HG03575 (cell line): ENCODE results near the gene SCAANT1.

Experiments used
- ATAC-seq: cut with Tn5 transposase; IDR thresholded peaks from one replicate; pipeline ENCODE4 v1.9.1; 2021; ENCODE audit not compliant: unreplicated experiment, insufficient number of reproducible peaks, low FRiP score; ENCODE audit errors: extremely low read depth

Gene SCAANT1

DNA sequence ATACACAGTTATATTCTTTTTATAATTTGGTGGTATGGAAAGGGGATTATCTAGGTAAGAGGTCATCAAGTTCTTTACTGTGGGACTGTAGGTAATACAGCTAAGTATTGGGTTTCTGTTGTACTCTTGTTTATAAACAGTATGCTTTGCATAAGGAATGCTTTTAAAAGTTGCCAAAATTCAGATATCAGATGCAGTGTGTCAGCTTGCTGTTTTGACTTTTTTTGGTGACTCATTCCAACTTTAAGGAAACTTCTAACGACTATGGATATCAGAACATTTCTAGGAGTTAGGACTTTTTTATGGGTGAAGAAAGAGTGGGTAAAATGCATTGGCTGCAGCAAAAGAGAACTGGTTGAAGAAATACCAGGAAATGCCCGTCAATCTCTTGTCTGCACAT is 2.8 kb downstream of the SCAANT1 start:
- ATAC-seq = no peak

DNA sequence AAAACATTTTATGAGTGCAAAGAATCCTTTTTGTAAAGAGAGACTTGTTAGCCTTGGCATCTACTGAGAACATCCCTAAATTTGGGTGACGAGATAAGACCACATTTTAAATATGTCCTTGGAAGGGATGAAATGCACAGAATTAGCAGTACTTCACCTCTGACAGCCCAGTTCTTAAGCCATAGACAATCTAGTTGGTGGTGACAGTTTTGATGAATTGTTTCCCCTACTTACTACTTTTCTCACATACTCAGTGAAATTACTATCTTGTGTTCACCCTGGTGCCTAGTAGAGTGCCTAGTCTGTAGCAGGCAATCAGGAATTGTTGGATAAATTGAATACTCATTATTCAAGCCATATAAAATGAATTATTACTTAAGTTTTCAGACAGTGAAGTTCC is 3.4 kb downstream of the SCAANT1 start:
- no peak for ATAC-seq

DNA sequence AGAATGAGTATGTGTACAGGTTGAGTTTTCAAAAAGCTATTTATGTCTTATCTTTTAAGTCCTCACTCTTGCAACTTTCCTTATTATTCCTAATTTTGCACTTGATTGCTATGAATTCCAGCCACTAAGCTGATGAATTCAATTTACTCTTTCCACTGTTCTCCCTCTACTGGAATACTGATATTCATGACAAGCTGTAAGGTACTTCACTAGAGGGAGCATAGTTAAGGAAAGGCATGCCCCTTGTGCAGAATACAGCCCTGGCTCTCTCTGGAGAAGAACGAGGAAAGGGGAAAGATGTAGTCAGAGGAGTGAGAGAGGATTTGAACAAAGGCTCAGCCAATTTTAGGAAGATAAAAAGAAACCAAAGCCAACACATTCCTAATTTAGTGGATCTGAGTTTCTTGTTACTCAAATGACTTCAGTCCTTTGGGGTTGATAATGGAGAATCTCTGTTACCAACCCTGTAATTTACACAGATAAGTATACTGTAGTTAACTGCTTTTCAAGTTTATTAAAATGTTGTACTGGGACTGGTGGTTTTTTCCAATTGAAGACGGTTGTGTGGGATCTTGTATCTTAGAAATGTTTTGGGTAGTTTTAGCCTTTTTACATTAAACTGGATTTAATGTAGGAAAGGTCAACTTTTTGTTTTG is 4.0 kb downstream of the SCAANT1 start:
- ATAC-seq = no peak

DNA sequence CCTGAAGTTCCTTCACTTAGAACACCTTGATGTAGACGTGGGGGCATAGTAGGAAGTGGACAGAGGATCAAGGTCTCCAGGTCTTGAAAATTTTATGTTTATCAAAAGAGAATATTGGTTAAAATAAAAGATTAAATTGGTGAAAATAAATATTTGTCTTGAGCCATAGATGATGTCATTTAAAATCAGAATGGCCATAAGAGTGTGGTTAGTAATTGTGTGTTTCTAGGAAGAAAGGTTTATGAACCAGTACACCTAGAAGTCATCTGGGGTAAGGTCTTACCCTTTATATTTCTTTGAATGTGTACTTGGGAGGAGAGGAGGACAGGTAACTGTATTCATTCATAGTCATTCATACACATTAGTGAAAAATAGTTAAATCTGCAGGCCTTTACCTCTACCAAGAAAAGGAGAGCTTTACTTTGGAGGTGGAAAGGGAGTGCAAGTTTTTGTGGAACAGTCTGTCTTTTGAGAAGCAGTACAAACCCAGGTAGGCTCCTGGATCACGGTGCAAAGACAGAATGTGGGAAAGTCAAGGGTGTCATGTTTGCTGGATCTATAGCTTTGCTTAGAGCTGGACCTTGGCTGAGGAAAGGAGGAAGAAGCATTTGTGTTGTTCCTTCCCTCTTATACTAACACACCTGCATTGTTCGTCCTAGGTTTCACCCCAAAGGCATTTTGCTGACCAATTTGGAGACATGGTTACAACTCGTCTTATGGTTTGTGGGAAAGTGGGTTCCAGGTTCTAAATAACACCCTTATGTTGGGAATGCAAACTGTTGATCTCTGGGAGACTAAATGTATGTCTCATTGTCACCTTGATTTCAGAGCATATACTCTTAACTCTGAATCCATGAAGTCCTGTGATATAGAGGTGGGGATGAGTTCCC is 6.2 kb downstream of the SCAANT1 start:
- ATAC-seq = no peak

- no peak for ATAC-seq
Measured at GRCh38 chr3:63900459-63900858, 11.7 kb downstream of the SCAANT1 start.

GRCh38 chr3:63900010-63900409 is 12.2 kb downstream of the SCAANT1 start:
- no peak for ATAC-seq

DNA sequence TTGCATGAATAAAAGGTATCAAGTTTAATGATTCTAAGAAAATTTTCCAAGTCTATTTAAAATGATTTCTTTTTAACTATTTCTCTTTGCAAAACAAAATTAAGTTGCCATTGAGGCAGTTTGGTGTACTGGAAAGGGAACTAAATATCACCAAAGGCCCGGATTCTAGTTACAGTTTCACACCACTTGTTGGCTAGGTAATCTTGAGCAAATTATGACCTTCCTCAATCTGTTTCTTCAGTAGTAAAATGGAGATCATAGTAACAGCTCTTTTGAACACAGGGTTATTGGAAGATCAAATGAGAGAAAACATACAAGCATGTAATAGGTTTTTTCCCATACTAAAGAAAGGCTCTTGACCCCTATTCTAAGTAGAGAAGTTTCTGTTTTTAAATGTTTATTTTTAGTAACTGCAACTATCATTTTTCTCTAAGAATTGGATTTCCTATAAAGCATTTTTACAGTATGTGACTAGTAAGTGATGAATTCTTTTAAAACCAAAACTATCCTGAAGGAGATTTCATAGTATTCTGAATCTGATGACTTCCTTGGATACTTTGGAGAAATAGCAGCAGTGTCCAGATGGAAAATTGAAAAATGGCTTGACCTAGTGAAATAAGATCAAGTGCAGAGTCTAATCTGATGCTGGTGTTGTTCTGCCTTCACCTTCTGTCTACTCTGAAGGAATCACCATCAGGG is 15.7 kb downstream of the SCAANT1 start:
- no peak for ATAC-seq

DNA sequence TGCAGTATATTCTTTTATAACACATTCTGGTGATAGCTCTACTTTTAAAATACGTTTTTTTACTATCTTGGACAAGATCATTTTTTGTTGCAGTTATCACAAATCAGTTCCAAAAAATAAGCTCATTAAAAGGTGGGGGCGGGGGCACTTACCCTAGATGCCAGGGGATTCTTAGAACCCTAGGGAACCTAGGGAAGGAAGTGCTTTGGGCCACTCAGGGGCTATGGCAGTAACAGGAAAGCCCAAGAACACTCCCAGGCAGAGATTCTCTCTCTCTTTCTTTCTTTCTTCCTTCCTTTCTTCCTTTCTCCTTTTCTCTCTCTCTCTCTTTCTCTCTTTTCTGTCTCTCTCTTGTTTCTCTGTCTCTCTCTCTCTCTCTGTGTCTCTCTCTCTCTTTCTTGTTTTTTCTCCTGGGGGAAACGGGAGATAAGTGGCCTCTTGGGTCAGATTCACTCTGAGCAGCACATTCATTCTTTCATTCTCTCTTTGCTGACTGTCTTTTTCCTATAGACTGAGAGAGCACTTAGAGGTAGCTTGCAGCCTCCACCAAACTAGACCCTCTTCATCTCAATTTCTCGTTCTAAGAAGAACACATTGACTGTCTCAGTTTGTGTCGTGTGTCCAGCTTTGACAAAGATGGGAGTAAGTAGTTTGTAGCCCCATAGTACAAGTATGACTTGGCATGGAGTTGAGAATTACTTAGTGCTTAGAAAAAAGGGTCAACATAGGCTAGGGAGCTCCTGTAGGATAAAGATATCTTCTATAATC is 16.6 kb downstream of the SCAANT1 start:
- ATAC-seq = no peak

DNA sequence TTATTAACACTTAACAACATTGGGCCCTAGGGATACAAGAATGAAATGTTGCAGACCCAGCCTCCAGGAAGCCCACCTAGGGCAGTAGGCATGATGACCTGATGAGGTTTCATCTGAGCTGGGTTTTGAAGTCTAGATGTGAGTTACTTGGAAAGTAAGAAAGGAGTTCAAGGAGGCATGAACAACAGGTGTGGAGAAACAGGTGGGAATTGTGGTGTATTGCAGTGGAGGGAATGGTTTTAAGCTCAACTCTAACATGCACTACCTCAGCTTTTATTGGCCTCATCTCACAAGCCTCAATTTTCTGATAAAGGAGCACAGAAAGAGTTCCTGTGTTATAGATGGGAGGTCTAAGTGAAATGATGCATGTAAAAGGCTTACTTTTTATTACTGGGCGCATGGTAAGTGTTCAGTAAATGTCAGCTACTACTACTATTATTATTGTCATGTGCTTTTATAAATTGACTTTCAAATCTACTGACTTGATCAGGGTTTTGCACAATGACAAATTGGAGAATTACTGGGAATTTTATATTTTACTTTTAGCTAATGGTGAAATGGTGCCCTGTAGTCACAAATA is 19.3 kb downstream of the SCAANT1 start:
- no peak for ATAC-seq

- ATAC-seq = no peak
Measured at GRCh38 chr3:63891518-63891917, 20.7 kb downstream of the SCAANT1 start.

DNA sequence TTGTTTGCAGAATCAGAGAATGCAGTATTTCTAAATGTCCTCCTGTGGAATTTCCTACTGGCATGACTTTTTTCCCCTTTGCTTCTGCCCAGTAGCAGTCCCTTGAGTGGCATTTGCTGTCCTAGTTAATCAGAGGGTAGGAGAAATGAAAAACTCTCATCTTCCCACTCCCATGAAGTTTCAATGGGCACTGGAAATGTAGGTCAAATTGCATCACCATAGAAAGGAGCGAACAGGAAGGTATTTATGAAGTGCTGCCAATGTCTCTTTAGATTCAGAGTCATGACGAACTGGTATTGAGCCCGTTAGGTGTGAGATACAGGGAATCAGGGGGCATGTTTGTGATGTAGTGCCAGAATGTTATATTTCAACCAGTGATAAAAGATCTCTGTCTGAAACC is 25.3 kb downstream of the SCAANT1 start:
- ATAC-seq = no peak

DNA sequence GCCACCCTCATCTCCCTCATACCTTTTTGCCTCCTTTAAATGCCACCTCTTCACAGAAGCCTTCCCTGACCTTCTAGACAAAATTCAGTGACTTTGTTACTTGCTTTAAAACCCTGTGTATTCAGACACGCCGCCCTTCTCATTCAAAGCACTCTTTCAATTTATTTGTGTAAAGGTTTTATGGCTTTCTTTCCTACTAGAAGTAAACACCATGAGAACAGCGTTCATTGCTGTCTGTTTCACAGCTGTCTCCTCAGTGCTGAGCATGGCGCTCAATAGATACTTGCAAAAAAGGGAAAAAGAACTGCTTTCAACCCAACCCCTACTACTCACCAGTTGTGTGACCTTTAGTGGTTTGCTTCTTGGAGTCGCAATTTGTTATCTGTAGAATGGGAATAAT is 31.5 kb downstream of the SCAANT1 start:
- ATAC-seq = no peak

DNA sequence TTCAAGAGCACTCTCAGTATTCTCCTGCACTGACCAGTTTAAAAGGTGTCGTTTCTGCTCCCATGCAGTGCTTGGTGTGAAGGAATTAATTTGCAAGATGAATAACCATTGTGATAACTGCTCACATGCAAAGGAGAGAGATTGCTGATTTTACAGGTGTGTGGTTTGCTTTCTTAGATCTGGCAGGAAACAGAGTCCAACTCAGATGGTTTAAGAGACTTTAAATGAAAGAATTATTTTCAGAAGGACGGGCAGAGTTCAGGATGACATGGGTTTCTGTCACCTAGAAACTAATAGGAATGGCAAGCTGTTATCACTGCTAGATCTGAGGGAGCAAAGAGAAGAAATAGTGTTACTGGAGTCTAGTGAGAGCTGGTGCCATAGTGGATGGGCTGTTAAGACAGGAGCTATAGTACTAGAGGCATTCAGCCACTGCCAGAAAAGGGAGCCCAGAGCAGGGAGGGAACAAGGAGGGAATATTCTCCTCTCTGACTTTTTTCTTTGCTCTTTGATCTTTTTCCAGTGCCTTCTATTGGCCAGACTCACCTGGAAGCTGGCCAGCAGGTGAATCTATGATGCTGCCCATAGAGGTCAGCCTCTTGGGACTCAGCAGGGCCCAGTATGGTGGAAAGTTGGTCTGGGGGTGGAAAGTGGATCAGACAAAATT is 33.7 kb downstream of the SCAANT1 start:
- no peak for ATAC-seq

DNA sequence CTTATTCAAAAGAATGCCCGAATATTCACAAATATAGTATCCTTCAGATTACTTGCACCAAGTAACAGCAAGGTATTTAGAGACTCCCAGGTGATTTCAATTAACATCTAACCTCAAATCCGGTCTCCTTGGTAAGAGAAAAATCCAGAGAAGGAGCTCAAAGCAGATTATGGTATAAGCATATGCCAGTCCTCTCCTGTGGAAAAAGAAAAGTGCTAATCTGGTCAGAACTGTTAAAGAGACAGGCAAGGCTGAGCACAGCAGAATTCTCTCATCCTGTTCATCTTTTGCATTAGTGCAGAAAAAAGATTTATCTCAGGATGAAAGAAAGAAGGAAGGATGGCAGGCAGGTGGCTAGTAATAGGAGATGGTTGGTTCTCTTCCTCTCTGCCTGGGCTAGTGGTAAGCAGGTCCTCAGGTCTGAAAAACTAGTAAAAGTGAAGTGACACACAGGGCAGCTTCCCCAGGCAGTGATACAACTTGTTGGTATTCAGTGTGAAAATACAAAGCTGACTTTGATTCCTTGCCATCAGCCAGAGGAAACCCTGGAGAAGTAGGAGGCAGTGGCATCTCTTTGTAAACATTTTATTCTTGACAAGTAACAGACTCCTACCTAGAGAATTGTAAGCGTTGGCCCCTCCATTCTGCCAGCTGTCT is 34.3 kb downstream of the SCAANT1 start:
- no peak for ATAC-seq

DNA sequence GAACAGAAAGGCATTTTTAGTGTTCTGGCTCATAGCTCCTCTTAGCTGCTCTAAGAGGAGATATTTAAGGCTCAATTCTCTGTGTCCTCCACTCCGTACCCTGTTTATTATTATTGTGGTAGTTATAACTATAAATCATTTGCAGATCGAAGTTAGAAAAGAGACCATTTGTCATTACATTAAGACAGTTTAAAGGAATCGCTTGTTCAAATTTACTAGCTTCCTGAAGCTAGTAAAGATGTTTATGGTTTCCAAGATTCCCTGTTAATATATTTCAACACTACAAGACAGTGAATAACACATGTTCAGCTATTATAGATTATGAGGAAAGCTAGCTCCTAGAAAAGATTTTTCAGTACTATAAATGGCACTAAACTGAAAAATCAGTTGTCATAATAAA is 35.9 kb downstream of the SCAANT1 start:
- no peak for ATAC-seq

- ATAC-seq = no peak
Measured at GRCh38 chr3:63875510-63875909, 36.7 kb downstream of the SCAANT1 start.

- no peak for ATAC-seq
Measured at GRCh38 chr3:63874769-63875168, 37.4 kb downstream of the SCAANT1 start.
